Measurements from ENCODE around the gene DNAJA4. TPM values are rescaled to one million over a fixed set of nuclear protein-coding genes. Genes with fewer than 3 reads are reported as not detected.

Gene DNAJA4
- total and polyA plus RNA-seq, 12 donors: 40.0 to 226 (median 150) TPM

- no peaks in the 10 kb centered on the region for H3K27me3 ChIP-seq
- H3K4me1 ChIP-seq: peaks cover 2 to 47% (median 22%) of the 10 kb centered on the region in 9 donors
- DNase-seq: no peak
- peak overlapping the region in 9 of 10 donors; percentile 1 to 86 (median 47) for H3K4me3 ChIP-seq
- no peak for TF ChIP-seq CTCF (IDR thresholded peaks at IDR 0.05)
- peaks cover 0 to 11% (median 0%) of the 10 kb centered on the region in 9 donors for H3K36me3 ChIP-seq
- peak overlapping the region; percentile 1 to 97 (median 88) for H3K27ac ChIP-seq
- ATAC-seq: peak in 2 of 8 donors; percentile 0 to 8
- no peaks in the 10 kb centered on the region for H3K9me3 ChIP-seq
- intact Hi-C loops (cut with DNase I): no loop called here
These were observed 1.9 kb downstream of the DNAJA4 start for GRCh38 chr15:78266229-78266628.

DNA sequence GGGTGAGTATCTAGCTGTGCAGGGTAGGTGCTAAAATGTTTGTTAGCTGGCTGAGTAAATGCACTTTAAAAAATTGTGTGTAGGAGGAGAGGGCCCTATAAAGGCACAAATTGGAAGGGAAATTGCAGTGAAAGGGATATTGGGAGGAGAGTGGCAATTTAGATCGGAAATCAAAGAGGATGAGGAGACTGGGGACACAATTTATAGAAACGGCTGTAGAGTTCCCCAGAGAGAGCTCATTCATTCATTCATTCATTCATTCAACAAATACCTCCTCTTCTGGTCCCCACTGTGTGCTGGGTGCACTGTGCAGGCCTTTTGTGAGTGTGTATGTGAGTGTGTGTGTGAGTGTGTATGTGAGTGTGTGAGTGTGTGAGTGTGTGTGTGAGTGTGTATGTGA, 2.4 kb downstream of the DNAJA4 start:
- DNase-seq: no peak
- peak in 1 of 8 donors; percentile 0 for ATAC-seq

GRCh38 chr15:78272316-78272715, 8.0 kb downstream of the DNAJA4 start:
- peaks cover 0 to 17% (median 4%) of the 10 kb centered on the region in 9 donors for H3K4me1 ChIP-seq
- DNase-seq: no peak
- H3K27ac ChIP-seq: no peak overlapping the region
- intact Hi-C loops (cut with DNase I): no loop called here
- ATAC-seq: no peak
- no peak for TF ChIP-seq CTCF (IDR thresholded peaks at IDR 0.05)
- H3K27me3 ChIP-seq: no peaks in the 10 kb centered on the region
- no peak overlapping the region for H3K4me3 ChIP-seq
- 46 to 66% methylated on average over 2 of the region's 2 CpGs for WGBS, 2 donors
- H3K9me3 ChIP-seq: no peaks in the 10 kb centered on the region
- peaks cover 0 to 72% (median 21%) of the 10 kb centered on the region in 9 donors for H3K36me3 ChIP-seq

More for the DNA sequence above, 2.4 kb downstream of the DNAJA4 start:
- H3K4me3 ChIP-seq: peak overlapping the region in 9 of 10 donors; percentile 1 to 86 (median 47)
- H3K27ac ChIP-seq: peak overlapping the region in 9 of 10 donors; percentile 63 to 97 (median 90)
- no peak for TF ChIP-seq CTCF (IDR thresholded peaks at IDR 0.05)
- intact Hi-C loops (cut with DNase I): no loop called here
- WGBS, 2 donors: 53 to 66% methylated on average over 2 of the region's 2 CpGs
- peaks cover 0 to 17% (median 0%) of the 10 kb centered on the region in 9 donors for H3K36me3 ChIP-seq
- H3K4me1 ChIP-seq: peaks cover 2 to 47% (median 22%) of the 10 kb centered on the region in 9 donors
- no peaks in the 10 kb centered on the region for H3K27me3 ChIP-seq
- H3K9me3 ChIP-seq: no peaks in the 10 kb centered on the region

DNA sequence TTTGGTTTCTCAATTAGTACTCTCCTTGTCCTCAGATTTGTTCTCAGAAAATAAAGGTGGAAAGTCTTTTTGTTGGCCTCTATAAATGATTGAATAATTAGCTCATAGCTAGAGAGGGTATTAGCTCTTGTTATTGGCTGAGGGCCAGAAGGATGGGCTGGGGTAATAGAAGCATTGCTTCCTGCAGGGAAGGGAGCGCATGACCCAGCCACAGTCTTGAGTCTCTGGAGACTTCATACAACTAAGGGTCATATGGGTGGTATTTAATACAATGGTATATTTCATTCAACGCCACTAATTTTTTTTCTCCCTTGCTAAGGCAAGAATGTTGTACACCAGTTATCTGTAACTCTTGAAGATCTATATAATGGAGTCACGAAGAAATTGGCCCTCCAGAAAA, 8.4 kb downstream of the DNAJA4 start:
- H3K4me1 ChIP-seq: peaks cover 0 to 16% (median 4%) of the 10 kb centered on the region in 9 donors
- no peaks in the 10 kb centered on the region for H3K27me3 ChIP-seq
- intact Hi-C loops (cut with DNase I): no loop called here
- DNase-seq: no peak
- no peak for ATAC-seq
- no peak overlapping the region for H3K27ac ChIP-seq
- TF ChIP-seq CTCF (IDR thresholded peaks at IDR 0.05): no peak
- H3K36me3 ChIP-seq: peaks cover 0 to 76% (median 26%) of the 10 kb centered on the region in 9 donors
- H3K9me3 ChIP-seq: no peaks in the 10 kb centered on the region
- WGBS, 2 donors: 90 to 92% methylated on average over 3 of the region's 3 CpGs
- H3K4me3 ChIP-seq: no peak overlapping the region
